ENCODE data around the gene TALDO1. TPM values are rescaled to one million over a fixed set of nuclear protein-coding genes. Genes with fewer than 3 reads are reported as not detected.
A peak's percentile ranks its signal among the peaks of the same experiment; 100 is the strongest.

Gene TALDO1
- total RNA-seq, 1 experiment from 2014 or later = 229 TPM

GRCh38 chr11:709109-709997, 37.9 kb upstream of the TALDO1 start:
- in situ Hi-C loops (cut with HindIII; ENCODE audit: low sequenced_read_pairs) = no loop called here

DNA sequence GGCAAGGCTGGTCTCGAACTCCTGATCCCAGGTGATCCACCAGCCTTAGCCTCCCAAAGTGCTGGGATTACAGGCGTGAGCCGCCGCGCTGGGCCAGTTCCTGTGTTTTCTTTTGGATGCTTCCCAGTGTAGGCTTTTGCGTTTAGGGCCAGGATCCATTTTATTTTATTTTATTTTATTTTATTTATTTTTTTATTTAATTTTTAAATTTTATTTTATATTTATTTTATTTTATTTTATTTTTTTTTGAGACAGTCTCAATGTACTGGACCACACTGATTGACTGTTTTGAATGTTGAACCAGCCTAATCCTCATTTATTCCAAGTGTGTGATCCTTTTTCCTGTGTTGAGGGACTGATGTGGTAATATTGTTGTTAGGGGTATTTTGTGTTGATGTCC, 32.8 kb upstream of the TALDO1 start:
- no peak for DNase-seq (ENCODE audit: low spot score)
- in situ Hi-C loops (cut with HindIII; ENCODE audit: low sequenced_read_pairs) = no loop called here

More at GRCh38 chr11:709109-709997, 37.9 kb upstream of the TALDO1 start:
- DNase-seq (ENCODE audit: low spot score) = no peak

DNA sequence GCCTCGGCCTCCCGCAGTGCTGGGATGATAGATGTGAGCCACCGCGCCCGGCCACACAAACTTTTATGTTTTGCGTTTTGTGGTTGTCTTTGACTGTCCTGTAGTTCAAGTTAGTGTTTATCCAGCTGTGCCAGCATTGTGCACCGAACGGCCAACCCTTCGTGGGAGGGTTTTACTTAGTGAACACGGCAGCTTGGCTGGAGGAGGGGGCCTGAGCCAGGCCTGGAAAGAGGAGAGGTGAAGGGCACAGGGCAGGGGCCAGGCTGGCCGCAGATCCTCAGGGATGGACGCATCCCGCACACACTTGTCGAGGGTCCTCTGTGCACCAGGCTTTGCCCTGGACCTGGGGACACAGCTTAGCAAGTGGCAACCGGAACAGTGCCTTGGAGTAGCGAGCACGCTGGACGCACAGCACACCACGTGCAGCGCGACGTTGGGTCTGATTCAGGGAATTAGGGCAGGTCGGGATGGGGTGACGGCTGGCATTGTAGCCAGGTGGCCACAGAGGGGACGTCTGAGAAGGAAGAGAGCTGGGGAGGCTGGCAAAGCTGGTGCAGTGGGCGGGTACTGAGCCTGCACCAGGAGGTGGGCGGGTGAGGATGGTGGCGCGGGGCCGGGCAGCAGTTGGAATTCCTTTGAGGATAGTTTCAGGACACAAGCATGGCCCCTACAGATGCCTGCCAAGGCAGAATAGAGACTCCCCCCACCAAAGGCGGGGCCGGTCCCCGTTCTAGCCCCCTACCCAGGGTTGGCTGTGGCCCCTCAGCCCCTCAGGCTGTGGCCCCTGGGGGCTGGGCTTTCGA, 27.8 kb upstream of the TALDO1 start:
- in situ Hi-C loops (cut with HindIII; ENCODE audit: low sequenced_read_pairs) = no loop called here

GRCh38 chr11:720017-720641, 27.1 kb upstream of the TALDO1 start:
- no peak for DNase-seq (ENCODE audit: low spot score)
- in situ Hi-C loops (cut with HindIII; ENCODE audit: low sequenced_read_pairs) = no loop called here

More for the DNA sequence above, 27.8 kb upstream of the TALDO1 start:
- DNase-seq (ENCODE audit: low spot score) = no peak

DNA sequence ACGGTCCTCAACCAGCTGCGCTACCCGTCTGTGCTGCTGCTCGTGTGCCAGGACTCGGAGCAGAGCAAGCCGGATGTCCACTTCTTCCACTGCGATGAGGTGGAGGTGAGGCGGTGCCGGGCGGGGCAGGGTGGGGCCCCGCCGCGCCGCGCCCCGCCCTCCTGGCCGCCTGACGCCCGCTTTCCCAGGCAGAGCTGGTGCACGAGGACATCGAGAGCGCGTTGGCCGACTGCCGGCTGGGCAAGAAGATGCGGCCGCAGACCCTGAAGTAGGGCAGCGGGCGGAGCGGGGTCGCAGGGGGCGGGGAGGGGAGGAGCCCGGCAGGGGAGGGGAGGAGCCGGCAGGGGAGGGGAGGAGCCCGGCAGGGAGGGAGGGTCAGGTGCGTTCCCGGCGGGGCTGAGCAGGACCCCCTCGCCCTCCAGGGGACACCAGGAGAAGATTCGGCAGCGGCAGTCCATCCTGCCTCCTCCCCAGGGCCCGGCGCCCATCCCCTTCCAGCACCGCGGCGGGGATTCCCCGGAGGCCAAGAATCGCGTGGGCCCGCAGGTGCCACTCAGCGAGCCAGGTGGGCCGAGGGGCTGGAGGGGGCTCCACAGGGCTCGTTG, 26.5 kb upstream of the TALDO1 start:
- peak; percentile 27 for DNase-seq (ENCODE audit: low spot score)
- in situ Hi-C loops (cut with HindIII; ENCODE audit: low sequenced_read_pairs) = no loop called here

- in situ Hi-C loops (cut with HindIII; ENCODE audit: low sequenced_read_pairs) = no loop called here
- no peak for DNase-seq (ENCODE audit: low spot score)
Measured at GRCh38 chr11:721247-721740, 26.0 kb upstream of the TALDO1 start.

DNA sequence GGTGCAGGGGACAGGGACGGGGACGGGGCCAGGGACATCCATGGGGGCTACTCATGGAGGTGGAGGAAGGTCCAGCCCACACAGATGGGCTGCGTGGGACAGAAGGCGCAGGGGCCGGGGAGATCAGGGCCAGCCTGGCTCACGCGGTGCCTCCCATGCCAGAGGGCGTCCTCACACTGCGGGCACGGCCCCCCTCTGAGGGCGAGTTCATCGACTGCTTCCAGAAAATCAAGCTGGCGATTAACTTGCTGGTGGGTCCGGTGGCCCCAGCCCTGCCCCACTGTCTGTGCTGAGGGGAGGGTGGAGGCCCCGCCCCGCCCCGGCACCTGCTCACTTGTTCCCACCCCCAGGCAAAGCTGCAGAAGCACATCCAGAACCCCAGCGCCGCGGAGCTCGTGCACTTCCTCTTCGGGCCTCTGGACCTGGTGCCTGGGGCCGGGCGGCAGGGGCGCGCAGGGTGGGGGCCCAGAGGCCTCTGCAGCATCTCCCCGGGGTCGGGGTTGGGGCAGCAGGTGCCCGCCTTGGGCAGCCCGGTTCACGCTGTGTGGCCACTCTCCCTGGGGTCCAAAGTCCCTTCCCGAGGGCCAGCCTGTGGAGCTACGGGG, 25.4 kb upstream of the TALDO1 start:
- in situ Hi-C loops (cut with HindIII; ENCODE audit: low sequenced_read_pairs) = no loop called here
- DNase-seq (ENCODE audit: low spot score) = no peak

- in situ Hi-C loops (cut with HindIII; ENCODE audit: low sequenced_read_pairs) = no loop called here
- DNase-seq (ENCODE audit: low spot score) = no peak
Measured at GRCh38 chr11:722346-722811, 24.9 kb upstream of the TALDO1 start.

DNA sequence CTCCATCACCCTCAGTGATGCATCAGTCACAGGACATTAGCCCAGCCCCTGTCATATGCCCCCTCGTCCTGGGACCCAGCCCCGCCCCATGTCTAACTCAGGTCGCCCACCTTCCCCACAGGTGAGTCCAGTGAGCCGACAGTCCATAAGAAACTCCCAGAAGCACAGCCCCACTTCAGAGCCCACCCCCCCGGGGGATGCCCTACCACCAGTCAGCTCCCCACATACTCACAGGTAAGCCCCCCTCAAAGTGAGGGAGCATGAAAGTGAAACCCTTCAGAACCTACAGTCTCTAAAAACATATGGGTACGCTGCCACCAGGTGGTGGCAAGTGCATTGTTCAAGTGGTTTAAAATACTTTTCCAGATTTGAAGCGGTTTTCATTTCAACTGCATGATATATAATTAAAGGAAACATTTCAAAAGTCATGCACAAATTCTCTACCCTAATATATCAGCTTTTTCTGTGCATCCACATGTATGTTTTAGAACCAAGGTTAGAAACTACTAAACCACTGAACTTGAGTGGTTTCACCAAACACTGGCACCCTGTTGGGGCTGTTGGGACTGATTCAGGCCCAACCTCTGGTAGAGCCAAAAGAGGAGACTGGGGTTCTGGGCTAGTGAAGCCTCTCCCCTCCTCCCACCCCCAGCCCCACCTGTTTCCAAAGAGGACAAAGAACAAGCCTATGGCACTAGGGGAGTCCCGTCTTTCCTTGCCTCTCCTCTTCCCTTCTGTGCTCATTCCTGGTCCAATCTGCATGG, 24.0 kb upstream of the TALDO1 start:
- peak; percentile 81 for DNase-seq (ENCODE audit: low spot score)
- in situ Hi-C loops (cut with HindIII; ENCODE audit: low sequenced_read_pairs) = no loop called here

DNA sequence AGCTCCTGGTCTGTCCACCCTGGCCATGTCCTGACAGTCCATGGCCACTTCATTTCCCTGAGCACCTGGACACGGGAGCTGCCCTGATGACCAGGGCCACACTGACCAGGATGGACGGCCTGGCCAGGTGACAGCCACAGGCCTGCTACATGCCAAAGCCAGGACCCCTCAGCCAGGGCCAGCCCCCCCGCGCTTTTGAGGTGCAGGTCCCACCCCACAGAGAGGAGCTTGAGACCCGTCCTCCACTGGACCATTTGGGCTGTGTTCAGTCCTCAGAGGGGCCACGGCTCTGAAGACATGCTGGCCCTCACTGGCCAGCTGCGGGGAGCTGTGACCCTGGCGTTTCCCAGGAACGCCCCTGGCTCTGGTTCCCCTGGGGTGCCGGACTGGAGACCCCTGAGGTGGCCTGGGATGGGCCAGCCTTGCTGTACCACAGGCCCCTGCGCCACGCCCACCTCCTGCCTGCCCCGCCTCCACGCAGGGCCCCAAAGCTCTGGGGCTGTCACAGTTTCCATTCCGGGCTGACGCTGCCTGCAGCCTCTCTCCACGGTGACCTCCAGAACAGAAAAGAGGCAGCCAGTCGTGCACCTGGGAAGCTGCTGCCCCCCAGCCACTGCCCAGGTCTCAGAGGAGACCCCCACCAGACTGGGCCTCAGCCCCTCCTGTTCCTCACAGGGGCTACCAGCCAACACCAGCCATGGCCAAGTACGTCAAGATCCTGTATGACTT, 23.1 kb upstream of the TALDO1 start:
- DNase-seq (ENCODE audit: low spot score) = no peak
- in situ Hi-C loops (cut with HindIII; ENCODE audit: low sequenced_read_pairs) = no loop called here

DNA sequence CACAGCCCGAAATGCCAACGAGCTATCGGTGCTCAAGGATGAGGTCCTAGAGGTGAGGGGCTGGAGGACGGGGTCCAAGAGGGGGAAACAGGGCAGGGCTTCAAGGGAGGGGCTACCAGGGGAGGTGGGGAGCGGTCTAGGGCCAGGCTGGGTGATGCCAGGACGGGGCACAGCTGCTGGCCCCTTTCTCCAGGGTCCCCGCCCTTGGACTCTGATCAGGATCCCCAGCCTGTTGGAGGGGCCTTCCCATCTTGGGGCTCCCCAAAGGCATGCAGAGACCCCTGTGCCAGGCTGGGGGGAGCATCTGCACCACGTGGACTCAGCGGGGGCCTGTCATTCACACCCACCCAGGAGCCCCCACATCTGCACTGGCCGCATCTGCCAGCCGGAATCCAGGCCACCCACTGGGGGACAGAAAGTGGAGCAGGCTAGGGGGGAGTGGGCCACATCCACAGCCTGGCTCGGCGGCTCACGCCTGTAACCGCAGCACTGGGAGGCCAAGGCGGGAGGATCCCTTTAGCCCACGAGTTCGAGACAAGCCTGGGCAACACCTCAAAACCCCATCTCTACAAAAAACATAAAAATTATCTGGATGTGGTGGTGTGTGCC, 22.4 kb upstream of the TALDO1 start:
- DNase-seq (ENCODE audit: low spot score) = no peak
- in situ Hi-C loops (cut with HindIII; ENCODE audit: low sequenced_read_pairs) = no loop called here

- in situ Hi-C loops (cut with HindIII; ENCODE audit: low sequenced_read_pairs) = no loop called here
- no peak for DNase-seq (ENCODE audit: low spot score)
Measured at GRCh38 chr11:725624-726202, 21.6 kb upstream of the TALDO1 start.

DNA sequence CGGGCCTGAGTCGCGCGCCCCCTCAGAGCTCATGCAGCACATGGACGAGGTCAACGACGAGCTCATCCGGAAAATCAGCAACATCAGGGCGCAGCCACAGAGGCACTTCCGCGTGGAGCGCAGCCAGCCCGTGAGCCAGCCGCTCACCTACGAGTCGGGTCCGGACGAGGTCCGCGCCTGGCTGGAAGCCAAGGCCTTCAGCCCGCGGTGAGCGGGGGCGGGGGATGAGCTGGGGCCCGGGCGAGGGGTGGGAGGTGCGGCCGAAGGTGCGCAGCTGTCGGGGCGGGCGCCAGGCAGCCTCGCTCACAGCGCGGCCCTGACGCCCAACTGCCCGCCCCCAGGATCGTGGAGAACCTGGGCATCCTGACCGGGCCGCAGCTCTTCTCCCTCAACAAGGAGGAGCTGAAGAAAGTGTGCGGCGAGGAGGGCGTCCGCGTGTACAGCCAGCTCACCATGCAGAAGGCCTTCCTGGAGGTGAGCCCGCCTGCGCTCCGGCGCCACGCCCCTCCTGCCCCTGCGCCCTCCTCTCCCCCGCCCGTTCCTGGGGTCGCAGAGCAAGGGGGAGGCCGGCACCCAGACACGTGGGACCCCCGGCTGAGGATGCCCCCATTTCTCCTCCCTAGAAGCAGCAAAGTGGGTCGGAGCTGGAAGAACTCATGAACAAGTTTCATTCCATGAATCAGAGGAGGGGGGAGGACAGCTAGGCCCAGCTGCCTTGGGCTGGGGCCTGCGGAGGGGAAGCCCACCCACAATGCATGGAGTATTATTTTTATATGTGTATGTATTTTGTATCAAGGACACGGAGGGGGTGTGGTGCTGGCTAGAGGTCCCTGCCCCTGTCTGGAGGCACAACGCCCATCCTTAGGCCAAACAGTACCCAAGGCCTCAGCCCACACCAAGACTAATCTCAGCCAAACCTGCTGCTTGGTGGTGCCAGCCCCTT, 20.7 kb upstream of the TALDO1 start:
- in situ Hi-C loops (cut with HindIII; ENCODE audit: low sequenced_read_pairs) = no loop called here
- DNase-seq (ENCODE audit: low spot score) = no peak

- in situ Hi-C loops (cut with HindIII; ENCODE audit: low sequenced_read_pairs) = no loop called here
- DNase-seq (ENCODE audit: low spot score) = no peak
Measured at GRCh38 chr11:727281-727701, 20.0 kb upstream of the TALDO1 start.

DNA sequence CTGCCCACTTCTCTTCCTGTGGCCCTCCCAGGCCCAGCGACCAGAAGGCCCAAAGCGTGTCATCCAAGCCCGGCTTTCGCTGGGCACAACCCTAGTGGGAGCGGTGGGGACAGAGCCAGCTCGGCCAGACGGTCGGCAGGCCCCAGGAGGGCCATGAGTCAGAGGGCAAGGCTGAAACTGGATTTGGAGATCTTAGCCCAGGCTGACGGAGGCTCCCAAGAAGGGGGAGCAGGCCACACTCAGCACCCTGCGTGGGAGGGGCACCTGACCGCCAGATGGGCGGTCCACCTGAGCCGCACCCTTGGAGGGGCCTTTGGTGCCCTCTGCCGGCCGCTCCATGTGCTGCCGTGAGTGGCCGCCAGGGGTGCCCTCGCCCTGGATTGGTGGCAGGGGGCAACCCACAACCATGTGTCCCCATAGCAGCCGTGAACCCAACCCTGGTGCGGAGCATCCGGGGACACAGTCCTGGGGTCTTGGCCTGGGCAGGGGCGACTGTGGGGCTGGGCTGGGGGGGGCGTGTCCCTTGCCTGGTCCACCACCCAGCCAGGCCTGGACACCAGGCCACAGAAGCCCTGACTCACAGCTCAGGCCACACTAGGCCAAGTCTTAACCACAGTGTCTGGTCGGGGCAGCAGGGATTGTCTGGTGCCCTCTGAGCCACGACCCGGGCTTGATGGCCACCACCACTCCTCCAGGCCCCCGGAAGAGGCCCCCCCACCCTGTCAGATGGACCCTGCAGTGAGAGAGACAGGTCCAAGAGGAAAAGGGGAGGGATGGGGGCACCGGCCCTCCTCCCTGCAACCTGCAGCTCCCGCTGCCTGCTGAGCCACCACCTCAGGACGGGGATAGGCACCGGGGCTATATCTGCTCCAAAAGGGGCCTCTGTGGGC, 19.2 kb upstream of the TALDO1 start:
- peak; percentile 79 for DNase-seq (ENCODE audit: low spot score)
- in situ Hi-C loops (cut with HindIII; ENCODE audit: low sequenced_read_pairs) = no loop called here
